GM10266 (cell line): ENCODE data around the gene KTI12.
"Not testable (repeated sequence)": the region's sequence is repeated elsewhere in the genome, so short reads cannot be mapped to it uniquely, and the experiment has no call there.

ENCODE experiments used
- DNase-seq: peaks from one replicate; pipeline ENCODE4 v3.0.0; 2012; ENCODE audit errors: extremely low spot score
- TF ChIP-seq, protein P1 (sequence below): IDR thresholded peaks from 2 replicates; pipeline ENCODE4 v1.5.1; 2012; ENCODE audit warnings: mild to moderate bottlenecking, low read depth; ENCODE audit not compliant: control insufficient read depth, insufficient read depth; ENCODE audit errors: missing control alignments

Gene KTI12

GRCh38 chr1:52055066-52055865 is 21.7 kb upstream of the KTI12 start, which contains the start of gene TXNDC12:
Gene TXNDC12, minus strand, starts transcription at chr1:52055191. Its CDS starts 95 bp downstream, at chr1:52055096.
- TF ChIP-seq, protein P1, sequence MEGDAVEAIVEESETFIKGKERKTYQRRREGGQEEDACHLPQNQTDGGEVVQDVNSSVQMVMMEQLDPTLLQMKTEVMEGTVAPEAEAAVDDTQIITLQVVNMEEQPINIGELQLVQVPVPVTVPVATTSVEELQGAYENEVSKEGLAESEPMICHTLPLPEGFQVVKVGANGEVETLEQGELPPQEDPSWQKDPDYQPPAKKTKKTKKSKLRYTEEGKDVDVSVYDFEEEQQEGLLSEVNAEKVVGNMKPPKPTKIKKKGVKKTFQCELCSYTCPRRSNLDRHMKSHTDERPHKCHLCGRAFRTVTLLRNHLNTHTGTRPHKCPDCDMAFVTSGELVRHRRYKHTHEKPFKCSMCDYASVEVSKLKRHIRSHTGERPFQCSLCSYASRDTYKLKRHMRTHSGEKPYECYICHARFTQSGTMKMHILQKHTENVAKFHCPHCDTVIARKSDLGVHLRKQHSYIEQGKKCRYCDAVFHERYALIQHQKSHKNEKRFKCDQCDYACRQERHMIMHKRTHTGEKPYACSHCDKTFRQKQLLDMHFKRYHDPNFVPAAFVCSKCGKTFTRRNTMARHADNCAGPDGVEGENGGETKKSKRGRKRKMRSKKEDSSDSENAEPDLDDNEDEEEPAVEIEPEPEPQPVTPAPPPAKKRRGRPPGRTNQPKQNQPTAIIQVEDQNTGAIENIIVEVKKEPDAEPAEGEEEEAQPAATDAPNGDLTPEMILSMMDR, result no peak
- DNase-seq, result peak; percentile 81

DNA sequence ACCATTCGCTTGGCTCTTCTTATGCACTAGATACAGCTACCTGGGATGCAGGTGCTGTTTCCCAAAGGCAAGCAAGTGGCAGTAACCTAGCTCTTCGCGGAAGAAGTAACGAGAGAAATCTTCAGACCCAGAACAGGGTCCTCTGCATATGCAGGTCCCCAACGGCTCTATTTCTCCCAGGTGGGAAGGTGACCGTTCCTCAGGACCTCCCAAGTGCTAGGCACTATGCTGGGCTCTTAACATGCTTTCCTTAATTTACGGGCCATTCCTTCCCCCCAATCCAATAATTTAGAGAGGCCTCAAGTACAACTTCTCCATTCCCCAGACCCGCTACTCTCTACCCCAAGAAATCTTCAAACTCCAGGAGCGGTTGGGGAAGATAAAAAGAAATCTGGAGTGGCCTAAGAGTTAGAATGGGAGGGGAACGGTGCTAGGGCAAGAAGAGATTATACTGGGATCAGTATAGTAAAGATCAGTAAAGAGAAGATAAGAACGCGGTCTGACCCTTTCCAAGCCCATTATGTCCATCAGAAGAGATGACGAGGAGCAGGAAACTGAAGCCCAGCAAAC is 21.0 kb upstream of the KTI12 start:
- TF ChIP-seq, protein P1, result no peak
- no peak for DNase-seq

GRCh38 chr1:52053862-52054261 is 20.3 kb upstream of the KTI12 start:
- TF ChIP-seq, protein P1, result no peak
- DNase-seq, result no peak

DNA sequence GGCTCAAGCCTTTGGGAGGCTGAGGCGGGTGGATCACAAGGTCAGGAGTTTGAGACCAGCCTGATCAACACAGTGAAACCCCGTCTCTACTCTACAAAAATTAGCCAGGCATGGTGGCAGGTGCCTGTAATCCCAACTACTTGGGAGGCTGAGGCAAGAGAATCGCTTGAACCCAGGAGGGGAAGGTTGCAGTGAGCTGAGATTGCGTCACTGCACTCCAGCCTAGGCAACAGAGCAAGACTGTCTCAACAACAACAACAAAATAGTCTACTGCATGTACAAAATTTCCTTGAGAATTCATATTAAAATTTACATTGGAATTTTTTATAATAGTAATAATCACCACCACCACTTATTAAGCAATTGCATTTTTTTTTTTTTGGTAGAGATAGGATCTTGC is 15.7 kb upstream of the KTI12 start:
- DNase-seq, result not testable (repeated sequence)

GRCh38 chr1:52045666-52046195 is 12.1 kb upstream of the KTI12 start:
- not testable (repeated sequence) for DNase-seq

DNA sequence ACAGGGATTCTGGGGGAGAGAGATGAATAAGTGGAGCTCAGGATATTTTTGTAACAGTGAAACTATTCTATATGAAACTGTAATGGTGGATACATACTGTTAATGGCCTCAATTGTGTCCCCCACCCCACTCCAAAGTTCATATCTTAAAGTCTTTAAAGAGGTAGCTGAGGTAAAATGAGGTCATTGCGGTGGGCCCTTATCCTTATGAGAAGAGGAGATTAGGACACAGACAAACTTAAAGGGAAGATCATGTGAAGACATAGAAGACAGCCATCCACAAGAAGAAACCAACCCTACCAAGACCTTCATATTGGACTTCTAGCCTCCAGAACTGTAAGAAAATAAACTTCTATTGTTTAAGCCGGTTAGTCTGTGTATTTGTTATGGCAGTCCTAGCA is 11.6 kb upstream of the KTI12 start:
- no peak for DNase-seq
- TF ChIP-seq, protein P1, result no peak

- no peak for DNase-seq
- TF ChIP-seq, protein P1, result no peak
Measured at GRCh38 chr1:52041551-52042185, 8.1 kb upstream of the KTI12 start.

DNA sequence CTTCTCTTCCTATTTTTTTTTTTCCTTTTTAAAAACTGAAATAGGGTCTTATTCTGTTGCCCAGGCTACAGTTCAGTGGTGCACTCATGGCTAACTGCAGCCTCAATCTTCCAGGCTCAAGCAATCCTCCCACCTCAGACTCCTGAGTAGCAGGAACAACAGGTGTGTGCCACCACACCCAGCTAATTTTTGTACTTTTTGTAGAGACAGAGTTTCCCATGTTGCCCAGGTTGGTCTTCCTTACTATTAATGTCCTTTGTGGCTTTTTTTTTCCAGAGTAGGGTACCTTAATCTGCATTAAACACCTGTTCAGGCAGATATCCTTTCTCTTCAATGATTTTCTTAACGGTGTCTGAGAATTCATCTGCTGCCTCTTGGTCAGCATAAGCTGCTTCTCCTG is 4.3 kb upstream of the KTI12 start:
- no peak for DNase-seq
- TF ChIP-seq, protein P1, result no peak
